Esophagus mucosa (tissue), 1 donor: ENCODE data around the gene RHOU. TPM values are rescaled to one million over a fixed set of nuclear protein-coding genes. Genes with fewer than 3 reads are reported as not detected.
"Not testable (repeated sequence)": the region's sequence is repeated elsewhere in the genome, so short reads cannot be mapped to it uniquely, and the experiment has no call there.

Experiments used
- ATAC-seq: fragments of 200-7000 bp; cut with Tn5 transposase; one replicate; pipeline ENCODE4 v1.9.1; 2020
- total RNA-seq: library from RNA; stranded (reverse); gene quantifications from one replicate; pipeline ENCODE4 v1.2.4, GENCODE V29; 2023
- donor health status: DM: yes; HTN: yes; CAD: no.

RHOU gene
- total RNA-seq, 1 donor from 2014 or later = 2.1 TPM

- no peak for ATAC-seq
Observed at GRCh38 chr1:228763561-228763960, 28.3 kb downstream of the RHOU start.

GRCh38 chr1:228765168-228765946, 30.1 kb downstream of the RHOU start:
- no peak for ATAC-seq

DNA sequence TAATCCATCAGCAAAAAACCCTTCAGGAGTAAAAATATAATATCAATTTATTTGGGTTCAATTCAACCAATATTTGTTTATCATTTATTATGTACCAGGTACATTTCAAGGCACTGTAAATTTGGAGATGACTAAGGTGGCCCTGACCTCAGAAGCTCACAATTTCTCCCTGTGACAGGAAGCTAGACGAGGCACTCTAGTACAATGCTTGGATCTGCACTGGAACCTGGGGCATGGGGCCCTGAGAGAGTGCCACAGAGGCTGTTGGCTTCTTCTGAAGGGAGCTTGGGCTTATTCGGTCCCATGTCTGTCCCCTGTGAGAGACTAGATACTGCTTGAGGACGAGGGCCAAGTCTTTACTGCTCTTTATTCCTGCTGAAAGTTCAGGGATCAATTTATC, 31.5 kb downstream of the RHOU start:
- no peak for ATAC-seq

DNA sequence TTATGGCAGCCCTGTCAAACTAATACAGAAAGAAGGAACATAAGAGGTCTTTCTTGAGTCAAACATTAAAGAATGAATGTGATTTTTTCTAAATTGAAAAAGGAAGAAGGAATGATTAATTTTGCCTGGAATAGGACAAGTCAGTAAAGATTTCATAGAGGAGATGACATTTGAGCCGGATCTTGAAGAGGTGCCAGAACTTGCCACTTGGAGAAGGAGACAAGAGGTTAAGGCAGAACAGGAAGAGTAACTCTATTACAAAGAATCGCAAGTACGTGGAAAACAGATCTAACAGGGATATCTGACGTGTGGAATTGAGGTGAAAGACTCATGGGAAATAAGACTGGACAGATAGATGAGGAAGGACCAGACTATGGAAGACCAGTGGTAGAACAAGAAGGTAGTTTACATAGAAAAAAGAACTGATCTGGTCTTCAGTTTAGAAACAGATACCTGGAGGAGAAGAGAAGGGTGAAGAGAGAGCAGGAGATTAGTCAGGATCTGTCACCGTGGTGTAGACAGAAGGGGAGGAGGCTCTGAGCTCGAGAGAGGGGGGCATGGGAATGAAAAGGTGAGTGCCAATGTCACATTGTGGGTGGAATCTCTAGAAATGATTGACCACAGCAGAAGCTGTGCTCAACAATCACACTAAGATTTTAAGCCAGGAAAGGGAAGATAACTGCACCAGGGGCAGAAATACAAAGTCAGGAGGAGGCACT, 32.5 kb downstream of the RHOU start:
- ATAC-seq = no peak

DNA sequence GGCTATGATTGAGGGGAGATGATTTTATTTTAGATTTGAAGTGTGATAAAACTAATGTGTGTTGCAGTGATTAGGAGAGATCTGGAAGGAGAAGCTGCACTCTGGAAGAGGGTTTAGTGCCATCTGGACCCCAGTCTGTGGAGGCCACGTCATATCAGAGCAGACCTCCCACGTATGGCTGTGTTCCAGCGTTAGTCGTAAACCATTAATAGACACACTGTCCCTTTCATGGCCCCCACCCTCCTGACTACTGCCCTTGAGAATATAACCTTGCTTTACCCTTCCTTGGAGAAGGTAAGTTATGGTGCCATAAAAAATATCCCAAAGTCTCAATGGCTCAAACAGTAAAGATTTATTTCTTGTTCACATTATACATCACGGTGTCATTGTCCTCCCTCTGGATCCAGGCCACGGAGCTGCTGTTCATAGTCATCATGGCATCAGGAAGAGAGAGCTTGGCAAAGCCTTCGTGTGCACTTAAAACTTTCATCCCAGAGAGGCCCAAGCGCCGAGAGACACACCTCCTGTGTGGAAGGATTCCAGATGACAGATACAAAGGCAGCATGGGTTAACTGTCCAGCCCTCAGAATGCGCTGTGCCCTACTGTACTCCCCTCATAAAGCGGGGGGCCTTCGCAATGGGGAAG, 33.2 kb downstream of the RHOU start:
- no peak for ATAC-seq

GRCh38 chr1:228770779-228771223, 35.5 kb downstream of the RHOU start:
- ATAC-seq = no peak

- no peak for ATAC-seq
Observed at GRCh38 chr1:228772516-228773212, 37.4 kb downstream of the RHOU start.

GRCh38 chr1:228775946-228776345, 40.7 kb downstream of the RHOU start:
- not testable (repeated sequence) for ATAC-seq

DNA sequence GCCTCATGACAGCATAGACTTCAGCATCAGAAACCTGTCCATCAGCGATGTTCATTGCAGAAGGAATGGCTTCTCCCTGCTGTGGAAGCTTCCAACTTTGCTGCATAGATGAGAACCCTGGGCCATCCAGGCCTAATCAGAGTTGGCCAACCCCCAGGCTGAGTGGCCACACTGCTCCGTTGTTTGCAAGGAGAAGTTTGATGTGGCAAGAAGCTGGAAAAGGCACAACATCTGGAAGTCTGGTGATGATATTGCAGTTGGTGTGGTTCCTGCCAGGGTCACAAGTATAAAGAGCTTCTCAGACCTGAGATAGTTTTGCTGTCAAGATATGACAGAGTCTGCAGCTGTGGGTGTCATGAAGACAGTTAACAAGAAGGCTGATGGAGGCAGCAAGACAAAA, 41.2 kb downstream of the RHOU start:
- ATAC-seq = no peak

DNA sequence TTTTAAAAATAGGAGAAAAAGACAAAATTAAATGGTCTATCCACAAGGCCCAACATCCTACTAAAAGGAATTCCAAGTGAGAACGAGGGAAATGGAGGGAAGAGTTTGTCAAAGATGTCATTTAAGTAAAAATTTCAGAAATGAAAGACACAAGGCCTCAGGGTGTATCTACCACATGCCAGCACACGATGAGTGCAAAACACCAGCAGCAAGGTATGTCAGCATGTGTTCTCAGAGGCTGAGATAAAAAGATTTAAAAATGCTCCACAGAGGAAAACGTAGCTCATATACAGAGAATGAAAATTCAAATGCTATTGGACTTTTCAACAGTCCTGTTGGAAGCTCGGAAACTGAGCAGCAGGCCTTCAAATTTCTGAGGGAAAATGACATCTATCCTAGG, 42.0 kb downstream of the RHOU start:
- ATAC-seq = no peak

DNA sequence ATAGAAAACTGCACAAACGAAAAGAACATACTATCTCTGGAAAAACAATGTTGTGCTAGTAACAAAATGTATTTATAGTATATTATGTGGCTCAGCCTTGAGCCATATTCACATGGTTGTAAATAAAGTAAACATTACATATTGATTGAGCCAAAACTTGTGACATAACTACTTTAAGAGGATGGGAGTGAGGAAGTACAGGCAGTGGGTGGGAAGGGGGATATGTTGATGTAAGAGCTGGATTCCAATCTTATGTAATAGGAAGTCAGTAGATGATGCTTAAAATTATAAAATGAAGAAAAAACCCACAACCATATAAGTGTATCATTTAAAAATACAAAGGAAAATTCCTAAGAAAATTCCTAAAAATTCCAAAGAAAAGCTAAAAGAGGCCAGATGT, 42.7 kb downstream of the RHOU start:
- no peak for ATAC-seq

DNA sequence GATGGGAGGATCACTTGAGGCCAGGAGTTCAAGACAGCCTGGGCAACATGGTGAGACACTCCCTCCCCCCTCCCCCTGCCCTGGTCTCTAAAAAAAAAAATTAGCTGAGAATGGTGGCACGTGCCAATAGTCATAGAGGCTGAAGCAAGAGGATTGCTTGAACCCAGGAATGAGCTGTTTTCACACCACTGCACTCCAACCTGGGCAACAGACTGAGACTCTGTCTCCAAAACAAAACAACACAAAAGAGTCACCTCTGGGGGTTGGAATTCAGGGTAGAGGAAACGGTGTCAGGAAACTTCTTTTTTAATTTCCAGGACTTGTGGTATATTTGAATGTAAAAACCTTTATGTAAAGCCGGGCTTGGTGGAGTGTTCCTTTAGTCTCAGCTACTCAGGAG, 43.2 kb downstream of the RHOU start:
- ATAC-seq = no peak

GRCh38 chr1:228778961-228779360, 43.7 kb downstream of the RHOU start:
- ATAC-seq = no peak

- ATAC-seq = no peak
Observed at GRCh38 chr1:228781161-228781808, 46.0 kb downstream of the RHOU start.

- no peak for ATAC-seq
Observed at GRCh38 chr1:228781809-228782661, 46.8 kb downstream of the RHOU start.

GRCh38 chr1:228782662-228783417, 47.6 kb downstream of the RHOU start:
- peak; percentile 31 for ATAC-seq

DNA sequence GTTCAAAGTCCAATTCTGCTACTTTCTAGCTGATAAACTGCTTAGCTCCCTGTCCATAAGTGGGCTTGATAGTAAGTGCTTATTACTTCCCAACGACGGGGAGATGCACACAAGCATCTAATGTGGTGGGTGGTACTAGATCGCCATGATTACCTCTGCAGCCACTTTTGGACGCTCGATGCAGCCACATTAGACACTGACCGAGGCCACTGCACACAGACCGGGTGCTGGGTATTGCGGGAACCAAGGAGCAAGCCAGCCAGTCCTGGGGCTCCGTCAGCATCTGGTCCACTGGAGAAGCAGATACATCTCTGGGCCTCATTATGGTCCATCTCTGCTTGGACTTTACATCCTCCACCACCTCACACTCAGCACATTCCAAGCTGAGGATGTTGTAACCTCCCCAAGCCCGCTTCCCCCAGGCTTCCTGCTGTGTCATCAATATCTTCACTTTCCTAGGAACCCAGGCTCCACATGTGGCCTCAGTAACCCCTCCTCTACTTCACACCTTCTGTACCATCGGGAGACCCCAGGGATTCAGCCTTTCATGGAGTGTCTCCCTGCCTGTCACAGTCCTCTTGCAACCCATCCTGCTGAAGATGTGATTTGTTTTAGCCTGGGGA, 48.2 kb downstream of the RHOU start:
- ATAC-seq = no peak

GRCh38 chr1:228784181-228784580, 48.9 kb downstream of the RHOU start:
- ATAC-seq = no peak

GRCh38 chr1:228785366-228786330, 50.4 kb downstream of the RHOU start:
- no peak for ATAC-seq
